Caco-2 (cell line): ENCODE results near the gene FBXW2. TPM values are rescaled to one million over a fixed set of nuclear protein-coding genes. Genes with fewer than 3 reads are reported as not detected.

Source experiments
- BruUV-seq: library from RNA; stranded (reverse); fragments of 400-500 nt; replicated peaks from 2 replicates; lab custom pipeline; 2021; lab: Mats Ljungman, UMichigan
- CTCF ChIA-PET: fragments of 300-600 bp; sonication (Branson Sonifier 250); formaldehyde crosslinking; loops from one replicate; lab custom pipeline; 2022; ENCODE audit warnings: antibody characterized with exemption; lab: Charles Lee
- POLR2A ChIA-PET: fragments of 300-600 bp; sonication (Branson Sonifier 250); formaldehyde crosslinking; loops from one replicate; lab custom pipeline; 2022; ENCODE audit warnings: antibody characterized with exemption; lab: Charles Lee
- DNase-seq, 2 experiments: peaks; one replicate each; pipeline versions ENCODE4 v3.0.0 to v3.0.0-alpha.2; 2020 to 2022
- H3K27me3 ChIP-seq: replicated peaks from 2 replicates; pipeline ENCODE4 v1.6.0; 2011; ENCODE audit warnings: low read length; ENCODE audit not compliant: control insufficient read depth, insufficient read depth
- H3K36me3 ChIP-seq: 2 replicates; pipeline ENCODE4 v1.5.1; 2011; ENCODE audit warnings: low read length; ENCODE audit not compliant: control insufficient read depth, insufficient read depth
- H3K4me1 ChIP-seq: fragments of 250-450 bp; sonication (Bioruptor Pico); 2 replicates; pipeline ENCODE4 v1.5.1; 2020; ENCODE audit warnings: mild to moderate bottlenecking
- H3K4me3 ChIP-seq: 2 replicates; pipeline ENCODE4 v1.5.1; 2011; ENCODE audit warnings: low read depth, mild to moderate bottlenecking, control low read depth, low read length
- H3K9me3 ChIP-seq: fragments of 250-450 bp; sonication (Bioruptor Pico); 2 replicates; pipeline ENCODE4 v1.5.1; 2020; ENCODE audit warnings: mild to moderate bottlenecking, moderate library complexity
- H3K27ac Mint-ChIP-seq: one replicate; pipeline ENCODE4 v1.8.0; 2022; ENCODE audit warnings: mixed read lengths; ENCODE audit not compliant: unreplicated experiment
- H3K27me3 Mint-ChIP-seq: one replicate; pipeline ENCODE4 v1.8.0; 2022; ENCODE audit warnings: mixed read lengths; ENCODE audit not compliant: insufficient read depth, unreplicated experiment
- H3K36me3 Mint-ChIP-seq: one replicate; pipeline ENCODE4 v1.8.0; 2022; ENCODE audit warnings: mild to moderate bottlenecking, mixed read lengths; ENCODE audit not compliant: insufficient read depth, unreplicated experiment
- H3K4me1 Mint-ChIP-seq: one replicate; pipeline ENCODE4 v1.8.0; 2022; ENCODE audit warnings: low read depth, mixed read lengths; ENCODE audit not compliant: unreplicated experiment
- H3K4me3 Mint-ChIP-seq: one replicate; pipeline ENCODE4 v1.8.0; 2022; ENCODE audit warnings: mild to moderate bottlenecking, moderate library complexity, mixed read lengths; ENCODE audit not compliant: unreplicated experiment
- H3K9me3 Mint-ChIP-seq: one replicate; pipeline ENCODE4 v1.8.0; 2022; ENCODE audit warnings: mixed read lengths; ENCODE audit not compliant: unreplicated experiment
- CTCF ChIP-seq, 2 experiments: fragments of 200-600 bp in 1 of 2; IDR thresholded peaks; 1 replicate in 1 of 2; 2 replicates in 1 of 2; pipeline versions ENCODE4 v1.5.1 to v1.8.0; 2011 to 2022; ENCODE audit warnings: antibody characterized with exemption in 1 of 2, control low read depth in 1 of 2, inconsistent platforms in 1 of 2, low read depth in 1 of 2, low read length in 1 of 2, mild to moderate bottlenecking in 1 of 2, moderate library complexity in 1 of 2; ENCODE audit not compliant: insufficient read depth in 1 of 2, severe bottlenecking in 1 of 2, unreplicated experiment in 1 of 2
- intact Hi-C: fragments of 100-400 bp; cut with micrococcal nuclease; formaldehyde crosslinking; loops from one replicate; pipeline ENCODE4 v1.10.0; 2022; ENCODE audit not compliant: unreplicated experiment
- total RNA-seq: library from RNA; stranded (reverse); gene quantifications from 2 replicates; pipeline ENCODE4 v1.2.3, GENCODE V29; 2022

FBXW2 gene
- total RNA-seq, 1 experiment from 2014 or later = 74.3 TPM

DNA sequence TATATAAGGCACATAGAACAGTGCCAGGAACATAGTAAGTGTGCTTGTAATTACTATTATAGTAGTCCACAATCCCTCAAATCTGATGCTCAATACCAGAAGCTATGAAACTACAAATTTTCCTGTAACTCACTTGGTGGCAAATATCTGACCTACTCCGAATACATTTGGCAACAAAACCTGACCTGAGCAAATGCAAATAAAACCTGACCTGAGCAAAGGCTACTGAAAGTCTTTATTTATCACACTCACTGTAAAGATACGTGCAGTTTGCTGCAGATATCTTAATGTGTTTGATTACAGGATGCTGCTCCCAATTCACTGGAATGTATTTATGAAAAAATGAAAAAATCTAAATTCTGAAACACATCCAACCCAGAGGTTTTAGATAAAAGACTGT, 86.0 kb downstream of the FBXW2 start:
- no peaks in the 10 kb centered on the region for H3K27me3 Mint-ChIP-seq
- H3K36me3 Mint-ChIP-seq = no peaks in the 10 kb centered on the region
- H3K4me1 ChIP-seq = peaks cover under 1% of the 10 kb centered on the region
- no peak for TF ChIP-seq CTCF (IDR thresholded peaks at IDR 0.05; ENCODE audit: insufficient read depth in 1 of 2, low read depth in 1 of 2, low read length in 1 of 2, severe bottlenecking in 1 of 2, unreplicated experiment in 1 of 2)
- no peaks in the 10 kb centered on the region for H3K27me3 ChIP-seq
- POLR2A ChIA-PET = no interaction called here
- intact Hi-C loops = no loop called here
- H3K9me3 ChIP-seq = no peaks in the 10 kb centered on the region
- no peaks in the 10 kb centered on the region for H3K36me3 ChIP-seq
- CTCF ChIA-PET = no interaction called here
- H3K4me3 ChIP-seq = no peak overlapping the region
- H3K4me3 Mint-ChIP-seq = no peak overlapping the region
- H3K9me3 Mint-ChIP-seq = no peaks in the 10 kb centered on the region
- no peaks in the 10 kb centered on the region for H3K4me1 Mint-ChIP-seq
- H3K27ac Mint-ChIP-seq = no peak overlapping the region
- DNase-seq = no peak
- BruUV-seq = no TSS peak

Other genes starting within 250 kb of the FBXW2 start
- 68.2 and 71.3 TPM in 2 replicates for gene CDK5RAP2, start 213.2 kb downstream of the FBXW2 start, total RNA-seq
- gene MEGF9, start 78.9 kb downstream of the FBXW2 start, total RNA-seq = 2.8 and 2.9 TPM in 2 replicates
- gene PSMD5, start 49.5 kb upstream of the FBXW2 start, total RNA-seq = 53.7 and 68.1 TPM in 2 replicates
- gene PHF19, start 83.8 kb upstream of the FBXW2 start, total RNA-seq = 75.9 and 76.3 TPM in 2 replicates
- 1.1 and 1.3 TPM in 2 replicates for gene TRAF1, start 133.4 kb upstream of the FBXW2 start, total RNA-seq